ENCODE measurements around the gene RAB12.

The RAB12 gene

DNA sequence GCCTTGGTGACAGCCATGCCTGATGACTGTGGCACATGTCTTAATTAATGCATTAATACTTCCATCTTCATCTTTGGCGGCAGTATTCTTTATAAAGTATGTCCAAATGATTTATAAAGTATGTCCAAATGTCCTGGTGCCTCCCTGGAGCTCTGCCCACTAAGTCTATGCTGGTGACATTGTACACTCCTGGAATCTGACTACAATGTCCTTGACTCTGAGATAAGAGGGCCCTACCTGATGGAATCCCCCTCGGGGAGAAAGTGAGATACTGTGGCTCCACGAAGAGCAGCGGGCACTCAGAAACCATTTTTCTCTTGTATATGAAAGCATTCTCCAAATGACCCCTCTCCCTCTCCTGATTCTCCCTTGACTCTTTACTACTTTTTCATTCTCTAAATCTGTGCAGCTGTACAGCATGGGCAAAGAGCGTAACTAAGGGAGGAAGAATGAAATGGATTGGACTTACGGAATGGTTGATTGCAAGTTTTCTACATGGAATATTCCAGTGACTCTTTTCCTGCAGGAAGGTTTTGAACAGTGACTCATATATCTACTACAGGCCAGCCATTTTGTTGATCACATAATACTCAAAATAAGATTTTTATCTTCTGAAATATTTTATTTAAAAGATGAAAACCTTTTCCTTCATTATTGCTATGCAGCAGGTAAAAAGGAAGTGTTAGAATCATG lies 17.3 kb downstream of the RAB12 start:
- Histone ChIP-seq H3K4me3 (ENCODE audit: low read depth in 1 of 2, low read length in 2 of 2) (no peak overlapping the region), H3K27me3 (ENCODE audit: insufficient read depth, low read length, poor library complexity) (no peaks in the 10 kb centered on the region), H2AFZ (ENCODE audit: low read depth, low read length) (no peak overlapping the region), H3K9ac (ENCODE audit: low read depth, low read length) (no peak overlapping the region), H3K9me3 (ENCODE audit: insufficient read depth, low read length, severe bottlenecking) (no peaks in the 10 kb centered on the region), H4K20me1 (ENCODE audit: insufficient read depth, low read length) (peaks cover 38% of the 10 kb centered on the region), H3K36me3 (ENCODE audit: insufficient read depth, low read length) (peaks cover 68% of the 10 kb centered on the region), H3K4me2 (ENCODE audit: insufficient read depth, low read length) (no peak overlapping the region), H3K4me1 (ENCODE audit: insufficient read depth, low read length) (no peaks in the 10 kb centered on the region), H3K79me2 (ENCODE audit: insufficient read depth, low read length) (peaks cover 64% of the 10 kb centered on the region), H3K27ac (ENCODE audit: low read length) (no peak overlapping the region)
- TF ChIP-seq, protein P1, sequence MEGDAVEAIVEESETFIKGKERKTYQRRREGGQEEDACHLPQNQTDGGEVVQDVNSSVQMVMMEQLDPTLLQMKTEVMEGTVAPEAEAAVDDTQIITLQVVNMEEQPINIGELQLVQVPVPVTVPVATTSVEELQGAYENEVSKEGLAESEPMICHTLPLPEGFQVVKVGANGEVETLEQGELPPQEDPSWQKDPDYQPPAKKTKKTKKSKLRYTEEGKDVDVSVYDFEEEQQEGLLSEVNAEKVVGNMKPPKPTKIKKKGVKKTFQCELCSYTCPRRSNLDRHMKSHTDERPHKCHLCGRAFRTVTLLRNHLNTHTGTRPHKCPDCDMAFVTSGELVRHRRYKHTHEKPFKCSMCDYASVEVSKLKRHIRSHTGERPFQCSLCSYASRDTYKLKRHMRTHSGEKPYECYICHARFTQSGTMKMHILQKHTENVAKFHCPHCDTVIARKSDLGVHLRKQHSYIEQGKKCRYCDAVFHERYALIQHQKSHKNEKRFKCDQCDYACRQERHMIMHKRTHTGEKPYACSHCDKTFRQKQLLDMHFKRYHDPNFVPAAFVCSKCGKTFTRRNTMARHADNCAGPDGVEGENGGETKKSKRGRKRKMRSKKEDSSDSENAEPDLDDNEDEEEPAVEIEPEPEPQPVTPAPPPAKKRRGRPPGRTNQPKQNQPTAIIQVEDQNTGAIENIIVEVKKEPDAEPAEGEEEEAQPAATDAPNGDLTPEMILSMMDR (IDR thresholded peaks at IDR 0.05; ENCODE audit: borderline replicate concordance, extremely low read depth, low read length, poor library complexity, severe bottlenecking) = no peak
- TF ChIP-seq EZH2 (IDR thresholded peaks at IDR 0.05; ENCODE audit: borderline replicate concordance, low read depth, low read length, severe bottlenecking) = no peak
- DNase-seq (no peak), ATAC-seq (ENCODE audit: insufficient read depth, low read depth) (no peak)

DNA sequence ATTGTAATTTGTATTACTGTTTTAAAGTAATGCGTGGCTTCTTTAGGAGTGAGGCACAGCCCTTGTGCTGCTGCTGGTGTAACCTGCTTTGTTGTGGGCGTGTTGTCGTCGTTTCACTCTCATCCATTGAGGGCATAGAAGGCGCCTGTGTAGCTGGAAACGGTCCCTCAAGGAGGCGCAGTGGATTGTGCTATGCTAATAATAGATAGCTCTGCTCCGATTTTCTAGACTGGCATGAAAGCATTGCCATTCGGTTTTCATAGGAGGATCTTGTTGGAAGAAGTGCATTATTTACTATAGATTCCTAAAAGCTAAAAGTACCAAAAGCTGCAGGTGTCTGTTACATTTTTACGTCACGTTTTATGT lies 17.9 kb downstream of the RAB12 start:
- peaks cover 65% of the 10 kb centered on the region for H3K36me3 ChIP-seq (ENCODE audit: insufficient read depth, low read length)
- H3K27me3 ChIP-seq (ENCODE audit: insufficient read depth, low read length, poor library complexity) = no peaks in the 10 kb centered on the region
- no peak overlapping the region for H3K9ac ChIP-seq (ENCODE audit: low read depth, low read length)
- H3K4me3 ChIP-seq (ENCODE audit: low read depth in 1 of 2, low read length in 2 of 2) = no peak overlapping the region
- H2AFZ ChIP-seq (ENCODE audit: low read depth, low read length) = no peak overlapping the region
- no peak for DNase-seq
- peaks cover 37% of the 10 kb centered on the region for H4K20me1 ChIP-seq (ENCODE audit: insufficient read depth, low read length)
- no peaks in the 10 kb centered on the region for H3K4me1 ChIP-seq (ENCODE audit: insufficient read depth, low read length)
- H3K27ac ChIP-seq (ENCODE audit: low read length) = no peak overlapping the region
- H3K79me2 ChIP-seq (ENCODE audit: insufficient read depth, low read length) = peaks cover 59% of the 10 kb centered on the region
- ATAC-seq (ENCODE audit: insufficient read depth, low read depth) = no peak
- no peaks in the 10 kb centered on the region for H3K9me3 ChIP-seq (ENCODE audit: insufficient read depth, low read length, severe bottlenecking)
- no peak for TF ChIP-seq EZH2 (IDR thresholded peaks at IDR 0.05; ENCODE audit: borderline replicate concordance, low read depth, low read length, severe bottlenecking)
- TF ChIP-seq, protein P1 (IDR thresholded peaks at IDR 0.05; ENCODE audit: borderline replicate concordance, extremely low read depth, low read length, poor library complexity, severe bottlenecking) = no peak
- no peak overlapping the region for H3K4me2 ChIP-seq (ENCODE audit: insufficient read depth, low read length)

DNA sequence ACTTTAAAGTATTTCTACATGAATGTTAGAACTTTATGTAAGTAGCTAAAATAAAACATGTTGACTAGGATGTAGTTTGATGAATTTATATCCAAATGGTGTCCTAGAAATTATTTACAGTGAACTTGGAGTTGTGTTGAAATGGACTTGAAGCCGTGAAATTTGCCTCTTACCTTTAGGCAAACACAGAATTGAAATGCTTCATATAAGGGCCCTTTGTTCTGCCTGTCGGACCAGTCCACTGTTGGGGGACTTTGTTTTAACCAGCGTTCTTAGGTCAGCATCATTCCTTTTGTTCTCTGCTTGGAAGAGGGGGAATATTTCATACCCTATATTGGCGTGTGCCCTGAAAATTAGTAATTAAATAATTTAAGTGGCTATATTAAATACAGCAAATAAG lies 18.3 kb downstream of the RAB12 start:
- peaks cover 56% of the 10 kb centered on the region for H3K79me2 ChIP-seq (ENCODE audit: insufficient read depth, low read length)
- peaks cover 42% of the 10 kb centered on the region for H4K20me1 ChIP-seq (ENCODE audit: insufficient read depth, low read length)
- H3K9ac ChIP-seq (ENCODE audit: low read depth, low read length) = no peak overlapping the region
- H3K9me3 ChIP-seq (ENCODE audit: insufficient read depth, low read length, severe bottlenecking) = no peaks in the 10 kb centered on the region
- H3K27me3 ChIP-seq (ENCODE audit: insufficient read depth, low read length, poor library complexity) = no peaks in the 10 kb centered on the region
- no peak overlapping the region for H3K27ac ChIP-seq (ENCODE audit: low read length)
- DNase-seq = no peak
- H3K4me2 ChIP-seq (ENCODE audit: insufficient read depth, low read length) = no peak overlapping the region
- peaks cover 68% of the 10 kb centered on the region for H3K36me3 ChIP-seq (ENCODE audit: insufficient read depth, low read length)
- ATAC-seq (ENCODE audit: insufficient read depth, low read depth) = no peak
- H3K4me3 ChIP-seq (ENCODE audit: low read depth in 1 of 2, low read length in 2 of 2) = no peak overlapping the region
- no peaks in the 10 kb centered on the region for H3K4me1 ChIP-seq (ENCODE audit: insufficient read depth, low read length)
- no peak for TF ChIP-seq EZH2 (IDR thresholded peaks at IDR 0.05; ENCODE audit: borderline replicate concordance, low read depth, low read length, severe bottlenecking)
- TF ChIP-seq, protein P1 (IDR thresholded peaks at IDR 0.05; ENCODE audit: borderline replicate concordance, extremely low read depth, low read length, poor library complexity, severe bottlenecking) = no peak
- no peak overlapping the region for H2AFZ ChIP-seq (ENCODE audit: low read depth, low read length)
